ENCODE results near the gene APOBEC2.

The APOBEC2 gene

GRCh38 chr6:41039060-41039998 lies 13.7 kb upstream of the APOBEC2 start, which contains the start of gene UNC5CL:
TSS of gene UNC5CL (minus strand) at chr6:41039221. CDS start at chr6:41035074, 4,147 bp downstream.
- H3K4me3 ChIP-seq (ENCODE audit: low read length, poor library complexity, severe bottlenecking) = no peak within 1 kb of the TSS
- no peaks in the 10 kb centered on the region for H3K9me3 ChIP-seq (ENCODE audit: insufficient read depth, low read depth, low read length)
- no peaks in the 10 kb centered on the region for H4K20me1 ChIP-seq (ENCODE audit: insufficient read depth, low read length, poor library complexity, severe bottlenecking)
- H3K36me3 ChIP-seq (ENCODE audit: insufficient read depth, low read length) = no peaks in the 10 kb centered on the region
- no peak within 1 kb of the TSS for H2AFZ ChIP-seq (ENCODE audit: low read length)
- H3K27me3 ChIP-seq (ENCODE audit: insufficient read depth, low read length, poor library complexity, severe bottlenecking) = no peaks in the 10 kb centered on the region
- no peak for TF ChIP-seq EZH2phosphoT487 (IDR thresholded peaks at IDR 0.05; ENCODE audit: borderline replicate concordance)
- TF ChIP-seq CTCF (conservative IDR thresholded peaks at IDR 0.05; ENCODE audit: low read length) = peak; percentile 98
- no peak within 1 kb of the TSS for H3K9ac ChIP-seq (ENCODE audit: low read depth, low read length, poor library complexity, severe bottlenecking)
- H3K9me2 ChIP-seq (replicated peaks; ENCODE audit: low read depth, low read length) = no peaks in the 10 kb centered on the region
- H3K79me2 ChIP-seq (ENCODE audit: insufficient read depth, low read length) = no peaks in the 10 kb centered on the region
- peaks cover 10% of the 10 kb centered on the region for H3K4me1 ChIP-seq (ENCODE audit: insufficient read depth, low read length, poor library complexity, severe bottlenecking)
- H3K4me2 ChIP-seq (ENCODE audit: low read depth, low read length, poor library complexity, severe bottlenecking) = no peak within 1 kb of the TSS
- H3F3A ChIP-seq (ENCODE audit: low read depth) = no peaks in the 10 kb centered on the region

- no peaks in the 10 kb centered on the region for H3F3A ChIP-seq (ENCODE audit: low read depth)
- no peak overlapping the region for H3K4me2 ChIP-seq (ENCODE audit: low read depth, low read length, poor library complexity, severe bottlenecking)
- H3K4me3 ChIP-seq (ENCODE audit: low read length, poor library complexity, severe bottlenecking) = no peak overlapping the region
- no peaks in the 10 kb centered on the region for H3K79me2 ChIP-seq (ENCODE audit: insufficient read depth, low read length)
- TF ChIP-seq EZH2phosphoT487 (IDR thresholded peaks at IDR 0.05; ENCODE audit: borderline replicate concordance) (no peak), CTCF (conservative IDR thresholded peaks at IDR 0.05; ENCODE audit: low read length) (no peak)
- H3K4me1 ChIP-seq (ENCODE audit: insufficient read depth, low read length, poor library complexity, severe bottlenecking) = peaks cover 10% of the 10 kb centered on the region
- H3K9me2 ChIP-seq (replicated peaks; ENCODE audit: low read depth, low read length) = no peaks in the 10 kb centered on the region
- H3K9ac ChIP-seq (ENCODE audit: low read depth, low read length, poor library complexity, severe bottlenecking) = no peak overlapping the region
- H4K20me1 ChIP-seq (ENCODE audit: insufficient read depth, low read length, poor library complexity, severe bottlenecking) = no peaks in the 10 kb centered on the region
- no peaks in the 10 kb centered on the region for H3K27me3 ChIP-seq (ENCODE audit: insufficient read depth, low read length, poor library complexity, severe bottlenecking)
- no peaks in the 10 kb centered on the region for H3K9me3 ChIP-seq (ENCODE audit: insufficient read depth, low read depth, low read length)
- no peak overlapping the region for H2AFZ ChIP-seq (ENCODE audit: low read length)
- H3K36me3 ChIP-seq (ENCODE audit: insufficient read depth, low read length) = no peaks in the 10 kb centered on the region
These were observed 12.7 kb upstream of the APOBEC2 start for GRCh38 chr6:41040101-41040939.

DNA sequence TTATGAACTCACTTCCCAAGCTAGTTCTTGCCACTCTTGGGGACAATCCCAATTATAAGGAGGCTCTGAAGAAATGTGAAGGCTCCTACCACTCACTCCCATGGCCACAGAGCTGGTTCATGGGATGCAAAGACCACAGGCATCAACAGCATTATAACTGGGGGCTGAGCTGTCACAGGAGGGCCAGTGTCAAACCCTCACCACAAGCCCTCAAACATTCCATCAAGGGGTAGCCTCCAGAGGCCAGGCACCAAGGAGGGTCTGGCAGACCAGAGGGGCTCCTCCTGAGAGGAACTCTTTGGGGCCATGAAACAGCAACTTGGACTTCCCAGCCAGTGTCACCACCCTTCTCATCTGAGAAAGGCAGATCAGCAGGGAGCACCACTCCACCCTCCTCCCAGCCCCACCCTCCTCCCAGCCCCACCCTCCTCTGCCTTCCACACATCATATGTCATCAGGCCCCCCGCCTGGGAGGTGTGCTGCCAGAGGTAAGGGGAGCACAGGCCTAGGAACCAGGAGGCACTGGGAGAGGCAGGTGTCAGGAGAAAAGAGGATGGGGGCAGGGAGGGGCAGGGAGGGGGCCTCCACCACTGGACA lies 12.0 kb upstream of the APOBEC2 start:
- Histone ChIP-seq H3K27me3 (ENCODE audit: insufficient read depth, low read length, poor library complexity, severe bottlenecking) (no peaks in the 10 kb centered on the region), H3K9ac (ENCODE audit: low read depth, low read length, poor library complexity, severe bottlenecking) (no peak overlapping the region), H3F3A (ENCODE audit: low read depth) (no peaks in the 10 kb centered on the region), H3K4me1 (ENCODE audit: insufficient read depth, low read length, poor library complexity, severe bottlenecking) (peaks cover 10% of the 10 kb centered on the region), H2AFZ (ENCODE audit: low read length) (no peak overlapping the region), H3K36me3 (ENCODE audit: insufficient read depth, low read length) (no peaks in the 10 kb centered on the region), H3K4me3 (ENCODE audit: low read length, poor library complexity, severe bottlenecking) (no peak overlapping the region), H3K9me2 (replicated peaks; ENCODE audit: low read depth, low read length) (no peaks in the 10 kb centered on the region), H3K9me3 (ENCODE audit: insufficient read depth, low read depth, low read length) (no peaks in the 10 kb centered on the region), H4K20me1 (ENCODE audit: insufficient read depth, low read length, poor library complexity, severe bottlenecking) (no peaks in the 10 kb centered on the region), H3K79me2 (ENCODE audit: insufficient read depth, low read length) (no peaks in the 10 kb centered on the region), H3K4me2 (ENCODE audit: low read depth, low read length, poor library complexity, severe bottlenecking) (no peak overlapping the region)
- TF ChIP-seq EZH2phosphoT487 (IDR thresholded peaks at IDR 0.05; ENCODE audit: borderline replicate concordance) (no peak), CTCF (conservative IDR thresholded peaks at IDR 0.05; ENCODE audit: low read length) (no peak)

Measured in Loucy (cell line).